Trophoblast cell (in vitro differentiated cells and primary cell): ENCODE data around the gene EIF4G3.

ENCODE experiments used
- DNase-seq, 2 donors: peaks; one replicate each; pipeline ENCODE4 v3.0.0-alpha.2; 2016
- H2AFZ ChIP-seq: 2 replicates; pipeline ENCODE4 v1.6.1; 2013; ENCODE audit warnings: low read length, moderate library complexity, mild to moderate bottlenecking; ENCODE audit not compliant: insufficient read depth, poor library complexity
- H2AK5ac ChIP-seq: 2 replicates; pipeline ENCODE4 v1.6.1; 2013; ENCODE audit warnings: mild to moderate bottlenecking, low read length
- H2BK120ac ChIP-seq: 2 replicates; pipeline ENCODE4 v1.6.1; 2013; ENCODE audit warnings: low read length, mild to moderate bottlenecking, moderate library complexity; ENCODE audit not compliant: insufficient read depth, poor library complexity
- H2BK12ac ChIP-seq: 2 replicates; pipeline ENCODE4 v1.6.1; 2013; ENCODE audit warnings: mild to moderate bottlenecking, low read length, moderate library complexity
- H2BK5ac ChIP-seq: 2 replicates; pipeline ENCODE4 v1.6.1; 2013; ENCODE audit warnings: low read length, low read depth, moderate library complexity, mild to moderate bottlenecking; ENCODE audit not compliant: poor library complexity
- H3K14ac ChIP-seq: 2 replicates; pipeline ENCODE4 v1.6.1; 2013; ENCODE audit warnings: mild to moderate bottlenecking, low read length
- H3K18ac ChIP-seq: 2 replicates; pipeline ENCODE4 v1.6.1; 2013; ENCODE audit warnings: mild to moderate bottlenecking, low read length
- H3K23ac ChIP-seq: 2 replicates; pipeline ENCODE4 v1.6.1; 2013; ENCODE audit warnings: low read length
- H3K27ac ChIP-seq: 2 replicates; pipeline ENCODE4 v1.5.1; 2013; ENCODE audit warnings: low read depth, mild to moderate bottlenecking, inconsistent platforms, low read length, moderate library complexity
- H3K27me3 ChIP-seq: 2 replicates; pipeline ENCODE4 v1.6.1; 2013; ENCODE audit warnings: inconsistent platforms, mild to moderate bottlenecking, low read length, moderate library complexity; ENCODE audit not compliant: insufficient read depth
- H3K36me3 ChIP-seq, 2 experiments: 1 replicate in 1 of 2; 2 replicates in 1 of 2; pipeline ENCODE4 v1.6.1; 2013; ENCODE audit warnings: low read length in 2 of 2, mild to moderate bottlenecking in 2 of 2, moderate library complexity in 1 of 2; ENCODE audit not compliant: insufficient read depth in 2 of 2, control insufficient read depth in 1 of 2
- H3K4ac ChIP-seq: 2 replicates; pipeline ENCODE4 v1.6.1; 2013; ENCODE audit warnings: low read depth, mild to moderate bottlenecking, low read length, moderate library complexity
- H3K4me1 ChIP-seq, 2 experiments: 1 replicate in 1 of 2; 2 replicates in 1 of 2; pipeline ENCODE4 v1.6.1; 2013; ENCODE audit warnings: low read length in 2 of 2, mild to moderate bottlenecking in 2 of 2, moderate library complexity in 1 of 2; ENCODE audit not compliant: insufficient read depth in 2 of 2, control insufficient read depth in 1 of 2
- H3K4me2 ChIP-seq: 2 replicates; pipeline ENCODE4 v1.6.1; 2013; ENCODE audit warnings: inconsistent platforms, mild to moderate bottlenecking, low read length, moderate library complexity
- H3K4me3 ChIP-seq: 2 replicates; pipeline ENCODE4 v1.5.1; 2013; ENCODE audit warnings: mild to moderate bottlenecking, low read depth, low read length, inconsistent platforms
- H3K79me1 ChIP-seq: one replicate; pipeline ENCODE4 v1.6.1; 2013; ENCODE audit warnings: low read length
- H3K79me2 ChIP-seq: 2 replicates; pipeline ENCODE4 v1.6.1; 2013; ENCODE audit warnings: low read length, mild to moderate bottlenecking; ENCODE audit not compliant: control insufficient read depth, insufficient read depth, poor library complexity
- H3K9ac ChIP-seq: 2 replicates; pipeline ENCODE4 v1.6.1; 2013; ENCODE audit warnings: mild to moderate bottlenecking, low read length
- H3K9me3 ChIP-seq: 2 replicates; pipeline ENCODE4 v1.6.1; 2013; ENCODE audit warnings: low read depth, mild to moderate bottlenecking, control low read depth, inconsistent platforms, low read length; ENCODE audit not compliant: insufficient read depth
- H4K12ac ChIP-seq: 2 replicates; pipeline ENCODE4 v1.6.1; 2013; ENCODE audit warnings: low read depth, mild to moderate bottlenecking, low read length, moderate library complexity
- H4K8ac ChIP-seq: 2 replicates; pipeline ENCODE4 v1.6.1; 2013; ENCODE audit warnings: low read depth, mild to moderate bottlenecking, low read length, moderate library complexity
- H4K91ac ChIP-seq: one replicate; pipeline ENCODE4 v1.6.1; 2013; ENCODE audit warnings: low read depth, mild to moderate bottlenecking, low read length, moderate library complexity
- WGBS: extraction: QIAGEN DNeasy Blood & Tissue Kit; methylation state at CpG from one replicate; pipeline ENCODE4 v1.1.7; 2013; ENCODE audit warnings: missing lambda C conversion rate; ENCODE audit not compliant: insufficient read length, insufficient coverage; ENCODE audit errors: extremely low coverage; 5-methylcytosine and 5-hydroxymethylcytosine counted together

The EIF4G3 gene

DNA sequence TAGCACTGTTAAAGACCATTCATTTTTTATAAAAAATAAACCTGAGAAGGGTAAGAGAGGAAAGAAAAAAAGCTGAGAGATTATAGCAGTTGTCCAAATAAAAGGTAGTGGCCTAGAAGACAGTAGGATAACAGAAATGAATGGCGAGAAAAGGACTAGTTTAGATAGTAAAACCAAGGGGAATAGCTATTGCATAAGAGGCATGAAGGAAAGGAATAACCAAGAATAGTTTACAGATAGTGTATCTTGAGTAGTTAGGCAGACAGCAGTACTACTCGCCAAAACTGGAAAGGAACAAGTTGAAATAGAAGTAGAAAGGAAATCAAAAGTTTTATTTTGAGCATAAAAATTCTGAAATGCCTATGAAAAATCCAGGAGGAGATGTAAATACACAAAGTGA, 70.5 kb downstream of the EIF4G3 start:
- no peak overlapping the region for H3K27ac ChIP-seq
- no peak overlapping the region for H4K8ac ChIP-seq
- H2AK5ac ChIP-seq: no peak overlapping the region
- no peaks in the 10 kb centered on the region for H3K27me3 ChIP-seq
- no peak overlapping the region for H4K91ac ChIP-seq
- no peak overlapping the region for H2BK12ac ChIP-seq
- H3K4me3 ChIP-seq: no peak overlapping the region
- H3K18ac ChIP-seq: no peak overlapping the region
- no peak overlapping the region for H2BK120ac ChIP-seq
- no peaks in the 10 kb centered on the region for H3K4me1 ChIP-seq
- no peak overlapping the region for H2AFZ ChIP-seq
- DNase-seq: no peak
- H3K14ac ChIP-seq: no peak overlapping the region
- no CpG with 5 or more reads among the region's 2 CpGs for WGBS
- no peak overlapping the region for H3K4ac ChIP-seq
- H3K79me1 ChIP-seq: no peaks in the 10 kb centered on the region
- H3K23ac ChIP-seq: no peak overlapping the region
- no peaks in the 10 kb centered on the region for H3K9me3 ChIP-seq
- no peak overlapping the region for H4K12ac ChIP-seq
- peaks cover 0 to 6% of the 10 kb centered on the region in 2 experiments for H3K36me3 ChIP-seq
- H3K79me2 ChIP-seq: no peaks in the 10 kb centered on the region
- H3K4me2 ChIP-seq: no peak overlapping the region
- no peak overlapping the region for H2BK5ac ChIP-seq
- no peak overlapping the region for H3K9ac ChIP-seq

DNA sequence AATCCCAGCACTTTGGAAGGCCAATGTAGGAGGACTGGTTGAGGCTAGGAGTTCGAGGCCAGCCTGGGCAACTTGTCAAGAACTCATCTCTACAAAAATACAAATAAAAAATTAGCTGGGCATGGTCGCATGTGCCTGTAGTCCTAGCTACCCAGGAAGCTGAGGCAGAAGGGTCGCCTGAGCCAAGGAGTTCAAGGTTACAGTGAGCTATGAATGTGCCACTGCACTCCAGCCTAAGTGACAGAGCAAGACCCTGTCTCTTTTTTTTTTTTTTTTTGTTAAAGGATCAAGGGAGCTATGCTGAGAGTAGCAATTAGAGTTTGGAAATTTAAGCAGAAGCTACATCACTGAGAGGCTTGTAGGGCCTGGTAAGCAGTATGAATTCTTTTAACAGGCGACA, 70.9 kb downstream of the EIF4G3 start:
- no peak overlapping the region for H3K27ac ChIP-seq
- no peak overlapping the region for H2AK5ac ChIP-seq
- no peak overlapping the region for H3K9ac ChIP-seq
- no peak overlapping the region for H2BK12ac ChIP-seq
- H3K27me3 ChIP-seq: no peaks in the 10 kb centered on the region
- H3K4me1 ChIP-seq: no peaks in the 10 kb centered on the region
- H2AFZ ChIP-seq: no peak overlapping the region
- no peak overlapping the region for H2BK5ac ChIP-seq
- no peaks in the 10 kb centered on the region for H3K79me1 ChIP-seq
- no peak overlapping the region for H3K18ac ChIP-seq
- no peak overlapping the region for H4K91ac ChIP-seq
- no peak overlapping the region for H4K8ac ChIP-seq
- no peak overlapping the region for H2BK120ac ChIP-seq
- H3K36me3 ChIP-seq: peaks cover 0 to 8% of the 10 kb centered on the region in 2 experiments
- no CpG with 5 or more reads among the region's 4 CpGs for WGBS
- no peak overlapping the region for H3K4me2 ChIP-seq
- H3K4me3 ChIP-seq: no peak overlapping the region
- no peak overlapping the region for H3K23ac ChIP-seq
- no peaks in the 10 kb centered on the region for H3K9me3 ChIP-seq
- no peaks in the 10 kb centered on the region for H3K79me2 ChIP-seq
- no peak overlapping the region for H3K14ac ChIP-seq
- no peak overlapping the region for H3K4ac ChIP-seq
- H4K12ac ChIP-seq: no peak overlapping the region
- no peak for DNase-seq

DNA sequence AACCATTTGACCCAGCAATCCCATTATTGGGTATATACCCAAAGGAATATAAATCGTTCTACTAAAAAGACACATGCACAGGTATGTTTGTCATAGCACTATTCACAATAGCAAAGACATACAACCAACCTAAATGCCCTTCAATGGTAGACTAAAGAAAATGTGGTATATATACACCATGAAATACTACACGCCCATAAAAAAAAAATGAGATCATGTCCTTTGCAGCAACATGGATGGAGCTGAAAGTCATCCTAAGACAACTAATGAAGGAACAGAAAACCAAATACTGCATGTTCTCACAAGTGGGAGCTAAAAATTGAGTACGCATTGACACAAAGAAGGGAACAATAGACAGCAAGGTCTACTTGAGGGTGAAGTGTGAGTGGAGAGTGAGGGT, 72.0 kb downstream of the EIF4G3 start:
- Histone ChIP-seq H3K36me3 (peaks cover 0 to 8% of the 10 kb centered on the region in 2 experiments), H4K12ac (no peak overlapping the region), H2BK12ac (no peak overlapping the region), H3K9me3 (no peaks in the 10 kb centered on the region), H3K79me2 (no peaks in the 10 kb centered on the region), H2BK5ac (no peak overlapping the region), H4K91ac (no peak overlapping the region), H4K8ac (no peak overlapping the region), H2AK5ac (no peak overlapping the region), H3K79me1 (no peaks in the 10 kb centered on the region), H3K23ac (no peak overlapping the region), H3K27me3 (no peaks in the 10 kb centered on the region), H2BK120ac (no peak overlapping the region), H3K9ac (no peak overlapping the region), H2AFZ (no peak overlapping the region), H3K18ac (no peak overlapping the region), H3K14ac (no peak overlapping the region), H3K4me3 (no peak overlapping the region), H3K4ac (no peak overlapping the region), H3K4me1 (no peaks in the 10 kb centered on the region), H3K4me2 (no peak overlapping the region), H3K27ac (no peak overlapping the region)
- WGBS: no CpG with 5 or more reads among the region's 3 CpGs
- DNase-seq: no peak

DNA sequence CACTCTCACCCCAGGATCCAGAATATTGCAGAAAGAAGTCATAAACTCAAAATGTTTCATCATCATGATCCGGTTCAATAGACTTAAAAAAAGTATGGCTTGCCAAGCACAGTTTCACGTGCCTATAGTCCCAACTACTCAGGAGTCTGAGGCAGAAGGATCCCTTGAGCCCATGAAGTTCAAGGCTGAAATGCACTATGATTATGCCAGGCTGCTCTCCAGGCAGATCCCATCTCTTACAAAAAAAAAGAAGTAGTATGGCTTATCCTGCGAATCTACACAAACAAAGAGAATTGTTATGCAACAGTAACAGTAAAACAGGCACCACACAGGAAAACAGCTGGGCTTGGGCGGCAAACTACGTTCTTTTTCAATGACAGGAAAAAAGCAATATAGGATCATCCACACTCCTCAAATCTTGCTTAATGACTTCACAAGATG, 76.2 kb downstream of the EIF4G3 start:
- no peak overlapping the region for H4K8ac ChIP-seq
- no peak overlapping the region for H3K18ac ChIP-seq
- no CpG with 5 or more reads among the region's 5 CpGs for WGBS
- DNase-seq: peak; percentile 24 to 48
- no peak overlapping the region for H3K23ac ChIP-seq
- H3K79me2 ChIP-seq: no peaks in the 10 kb centered on the region
- H3K14ac ChIP-seq: no peak overlapping the region
- H3K4me1 ChIP-seq: no peaks in the 10 kb centered on the region
- H4K91ac ChIP-seq: no peak overlapping the region
- no peak overlapping the region for H3K27ac ChIP-seq
- H2AFZ ChIP-seq: no peak overlapping the region
- no peak overlapping the region for H2BK12ac ChIP-seq
- no peaks in the 10 kb centered on the region for H3K27me3 ChIP-seq
- H3K4ac ChIP-seq: no peak overlapping the region
- no peaks in the 10 kb centered on the region for H3K9me3 ChIP-seq
- H4K12ac ChIP-seq: no peak overlapping the region
- no peak overlapping the region for H2BK5ac ChIP-seq
- no peak overlapping the region for H2AK5ac ChIP-seq
- no peak overlapping the region for H3K9ac ChIP-seq
- no peak overlapping the region for H3K4me3 ChIP-seq
- peaks cover 4 to 6% of the 10 kb centered on the region in 2 experiments for H3K36me3 ChIP-seq
- no peaks in the 10 kb centered on the region for H3K79me1 ChIP-seq
- no peak overlapping the region for H3K4me2 ChIP-seq
- no peak overlapping the region for H2BK120ac ChIP-seq
